GM19397 (cell line): Measurements from ENCODE around the gene ZNF236.
"Not testable (repeated sequence)": the region's sequence is repeated elsewhere in the genome, so short reads cannot be mapped to it uniquely, and the experiment has no call there.

Source experiments
- ATAC-seq: cut with Tn5 transposase; IDR thresholded peaks from one replicate; pipeline ENCODE4 v1.9.1; 2021; ENCODE audit warnings: mild to moderate bottlenecking, moderate library complexity; ENCODE audit not compliant: unreplicated experiment

Gene ZNF236

DNA sequence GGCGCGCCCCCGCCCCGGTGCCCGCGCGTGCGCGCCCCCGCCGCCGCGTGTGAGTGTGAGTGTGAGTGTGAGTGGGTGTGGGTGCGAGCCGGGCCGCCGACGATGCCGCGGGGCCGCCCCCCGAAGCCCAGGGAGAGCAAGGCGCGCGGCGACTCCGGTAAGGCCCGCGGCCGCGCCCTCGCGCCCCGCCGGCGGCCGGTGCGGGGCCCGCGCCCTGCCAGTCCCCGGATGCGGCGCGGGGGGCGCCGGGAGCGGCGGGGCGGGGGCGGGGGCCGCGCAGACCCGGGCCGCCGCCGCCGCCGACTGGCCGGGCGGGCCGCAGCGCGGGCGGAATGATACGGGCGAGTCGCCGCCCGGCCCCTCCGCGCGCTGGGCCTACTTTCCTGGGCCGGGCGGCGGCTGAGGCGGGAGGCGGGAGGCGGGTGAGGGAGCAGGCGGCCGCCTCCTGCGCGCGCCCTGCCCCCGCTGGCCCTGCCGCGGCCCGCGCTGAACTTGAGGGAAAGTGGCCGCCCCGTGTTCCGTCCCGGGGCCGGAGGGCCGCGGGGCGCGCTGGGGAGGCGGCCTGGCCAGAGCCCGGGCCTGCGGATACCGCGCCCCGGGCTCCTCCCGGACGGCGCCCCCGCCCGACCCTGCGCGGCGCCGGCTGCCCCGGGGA, at the start of gene ZNF236:
TSS of gene ZNF236 (plus strand) at position 52 of the 655 bp plus-strand sequence. CDS start at position 103, 51 bp downstream.
- peak; percentile 47 for ATAC-seq

DNA sequence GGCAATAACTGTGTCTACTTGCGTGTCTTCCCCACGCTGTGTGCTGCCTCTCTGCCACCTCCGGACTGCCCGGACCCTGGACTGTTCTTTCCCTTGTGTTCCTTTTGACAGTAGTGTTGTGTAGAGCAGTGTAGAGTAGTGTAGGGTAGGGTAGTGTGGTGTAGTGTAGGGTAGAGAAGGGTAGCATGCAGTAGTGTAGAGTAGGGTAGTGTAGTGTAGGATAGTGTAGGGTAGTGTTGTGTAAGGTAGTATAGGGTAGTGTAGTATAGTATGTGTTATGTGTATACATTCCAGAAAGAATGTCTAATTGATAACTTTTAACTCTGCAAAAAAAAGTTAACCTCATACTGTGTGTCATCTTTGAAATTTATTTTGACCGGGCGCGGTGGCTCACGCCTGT, 49.7 kb upstream of the ZNF236 start:
- ATAC-seq = no peak

- ATAC-seq = not testable (repeated sequence)
These were observed 45.3 kb upstream of the ZNF236 start for GRCh38 chr18:76777036-76777435.

DNA sequence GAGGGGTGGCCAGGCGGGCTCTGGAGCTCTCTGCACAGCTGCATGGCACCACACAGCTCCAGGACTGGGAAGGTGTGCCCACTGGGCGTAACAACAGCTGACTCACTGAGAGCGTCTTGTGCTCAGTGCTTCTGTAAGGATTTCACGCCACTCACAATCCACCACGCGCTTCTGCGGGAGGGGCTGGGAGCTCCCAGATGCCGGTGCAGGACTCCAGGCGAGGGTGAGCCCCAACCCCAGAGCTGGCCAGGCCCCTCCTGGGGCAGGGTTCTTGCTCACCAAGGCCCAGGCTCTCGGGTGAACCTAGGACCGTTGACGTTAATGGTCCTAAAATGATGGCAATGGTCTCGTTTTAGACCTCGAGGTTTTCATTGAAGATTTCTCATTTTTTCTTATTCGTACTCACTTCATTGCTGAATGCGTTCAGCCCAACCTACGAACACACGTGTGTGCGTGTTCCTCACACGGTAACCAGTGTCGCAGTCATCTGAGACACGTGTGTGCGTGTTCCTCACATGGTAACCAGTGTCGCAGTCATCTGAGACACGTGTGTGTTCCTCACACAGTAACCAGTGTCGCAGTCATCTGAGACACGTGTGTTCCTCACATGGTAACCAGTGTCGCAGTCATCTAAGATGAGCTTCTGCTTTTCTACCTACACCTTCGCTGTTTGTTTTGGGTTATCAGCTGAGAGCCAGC, 38.4 kb upstream of the ZNF236 start:
- ATAC-seq = no peak

DNA sequence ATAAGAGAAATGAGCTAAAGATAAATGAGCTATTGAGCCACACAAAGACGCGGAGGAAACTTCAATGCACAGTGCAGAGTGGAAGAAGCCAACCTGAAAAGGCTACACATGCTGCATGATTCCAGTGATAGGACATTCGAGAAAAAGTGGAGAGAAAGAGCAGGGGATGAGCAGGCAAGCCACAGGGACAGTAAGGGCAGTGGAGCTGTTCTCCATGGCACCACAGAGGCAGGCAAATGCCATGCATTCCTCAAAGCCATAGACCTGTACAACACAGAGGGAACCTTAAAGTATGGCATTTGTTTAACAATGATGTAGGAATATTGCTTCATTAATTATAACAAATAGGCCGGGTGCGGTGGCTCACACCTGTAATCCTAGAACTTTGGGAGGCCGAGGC, 36.5 kb upstream of the ZNF236 start:
- no peak for ATAC-seq

DNA sequence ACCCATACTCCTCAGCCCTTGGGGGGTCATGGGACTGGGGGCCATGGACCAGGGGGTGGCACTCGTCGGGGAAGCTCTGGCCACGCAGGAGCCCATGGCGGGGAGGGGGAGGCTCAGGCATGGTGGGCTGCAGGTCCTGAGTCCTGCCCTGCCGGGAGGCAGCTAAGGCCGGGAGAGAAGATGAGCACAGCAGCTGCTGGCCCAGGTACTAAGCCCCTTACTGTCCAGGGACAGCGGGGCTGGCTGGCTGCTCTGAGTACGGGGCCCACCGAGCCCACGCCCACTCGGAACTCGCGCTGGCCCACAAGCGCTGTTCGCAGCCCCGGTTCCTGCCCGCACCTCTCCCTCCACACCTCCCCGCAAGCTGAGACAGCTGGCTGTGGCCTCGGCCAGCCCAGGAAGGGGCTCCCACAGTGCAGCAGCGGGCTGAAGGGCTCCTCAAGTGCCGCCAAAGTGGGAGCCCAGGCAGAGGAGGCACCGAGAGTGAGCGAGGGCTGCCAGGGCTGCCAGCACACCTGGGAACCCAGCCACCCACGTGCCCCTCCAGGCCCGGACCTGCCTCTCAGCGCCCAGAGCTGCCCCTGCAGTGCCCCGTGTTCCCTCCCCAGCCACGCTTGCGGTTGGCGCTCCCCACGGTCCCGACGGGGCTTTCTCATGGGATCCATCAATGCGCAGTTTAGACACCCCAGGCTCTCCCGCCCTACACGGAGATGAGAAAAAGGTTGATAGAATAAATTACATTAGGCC, 33.6 kb upstream of the ZNF236 start:
- ATAC-seq = no peak

GRCh38 chr18:76791106-76791505, 31.3 kb upstream of the ZNF236 start:
- ATAC-seq = no peak

- ATAC-seq = no peak
These were observed 30.7 kb upstream of the ZNF236 start for GRCh38 chr18:76791642-76792041.

- ATAC-seq = no peak
These were observed 28.0 kb upstream of the ZNF236 start for GRCh38 chr18:76794326-76794725.

- ATAC-seq = peak; percentile 97
These were observed 20.5 kb upstream of the ZNF236 start for GRCh38 chr18:76801567-76802505.

DNA sequence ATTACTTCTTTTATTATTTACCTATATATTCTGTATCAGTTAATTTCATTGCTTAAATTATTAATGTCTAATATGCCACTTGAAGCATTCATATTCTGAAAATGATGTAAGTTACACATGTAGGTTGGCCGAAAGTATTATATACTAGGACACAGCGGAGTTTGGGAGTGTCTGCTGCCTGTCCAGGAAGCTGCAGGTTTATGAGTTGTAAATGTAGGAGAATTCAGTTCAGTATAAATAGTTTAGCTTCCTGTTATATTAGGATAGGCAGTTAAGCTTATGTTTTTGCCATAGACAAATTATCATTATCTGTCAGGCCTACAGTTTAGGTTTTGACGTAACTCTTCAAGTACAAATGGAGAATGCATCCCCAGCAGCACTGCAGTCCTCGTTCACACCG, 18.9 kb upstream of the ZNF236 start:
- ATAC-seq = no peak

DNA sequence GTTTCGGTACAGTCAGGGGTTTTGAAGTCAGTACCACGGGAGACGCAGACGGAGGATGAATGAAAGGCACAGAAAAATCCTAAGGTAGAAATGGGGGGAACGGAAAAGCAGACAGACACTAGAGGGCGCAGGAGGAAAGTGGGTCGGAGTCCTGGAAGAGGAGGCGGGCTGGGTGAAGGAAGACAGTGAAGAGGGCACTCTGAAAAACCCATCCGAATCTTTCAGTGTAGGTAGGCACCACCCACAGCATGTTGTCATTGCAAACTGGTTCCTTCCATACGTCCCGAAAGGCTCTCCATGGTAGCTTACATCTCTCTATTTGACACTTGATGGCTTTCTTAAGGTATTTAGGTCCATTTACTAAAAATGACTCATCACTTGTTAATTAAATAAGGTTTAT, 18.5 kb upstream of the ZNF236 start:
- ATAC-seq = peak; percentile 44

- ATAC-seq = no peak
These were observed 17.1 kb upstream of the ZNF236 start for GRCh38 chr18:76805221-76805620.

- no peak for ATAC-seq
These were observed 16.1 kb upstream of the ZNF236 start for GRCh38 chr18:76806301-76806700.

DNA sequence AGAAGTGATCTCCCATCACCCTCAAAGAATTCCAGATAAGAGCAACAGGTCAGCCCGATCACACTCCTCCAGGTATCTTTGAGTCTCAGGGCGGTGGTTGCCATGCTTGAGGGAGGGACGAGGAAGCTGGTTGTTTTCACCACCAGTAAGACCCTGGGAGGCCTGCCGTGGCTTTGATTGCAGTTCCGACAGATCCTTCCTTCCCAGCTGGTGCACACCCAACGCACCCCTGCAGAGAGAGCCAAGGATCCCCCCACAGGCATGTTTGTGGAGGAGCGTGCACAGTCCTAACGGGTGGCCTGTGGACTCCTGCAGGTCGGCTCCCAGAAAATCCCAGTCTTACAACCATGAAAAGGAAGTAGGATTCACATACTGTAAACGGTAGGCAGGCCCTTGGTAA, 13.8 kb upstream of the ZNF236 start:
- ATAC-seq = no peak

DNA sequence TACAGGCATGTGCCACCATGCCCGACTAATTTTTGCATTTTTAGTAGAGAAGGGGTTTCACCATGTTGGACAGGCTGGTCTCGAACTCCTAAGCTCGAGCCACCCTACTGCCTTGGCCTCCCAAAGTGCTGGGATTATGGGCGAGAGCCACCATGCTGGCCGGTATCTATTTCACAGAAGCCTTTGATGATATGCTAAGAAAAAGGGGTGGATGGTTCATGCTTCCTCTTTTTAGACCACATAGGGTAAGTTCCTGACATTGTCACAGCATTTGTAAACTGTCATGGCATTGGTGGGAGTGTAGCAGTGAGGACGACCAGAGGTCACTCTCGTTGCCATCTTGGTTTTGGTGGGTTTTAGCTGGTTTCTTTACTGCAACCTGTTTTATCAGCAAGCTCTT, 10.8 kb upstream of the ZNF236 start:
- not testable (repeated sequence) for ATAC-seq

- ATAC-seq = no peak
These were observed 8.1 kb upstream of the ZNF236 start for GRCh38 chr18:76814256-76814655.

GRCh38 chr18:76816127-76816526, 6.2 kb upstream of the ZNF236 start:
- no peak for ATAC-seq

GRCh38 chr18:76817888-76818611, 4.3 kb upstream of the ZNF236 start:
- no peak for ATAC-seq
